Prostate gland (tissue), 2 donors: Measurements from ENCODE around the gene NPAS4. TPM values are rescaled to one million over a fixed set of nuclear protein-coding genes. Genes with fewer than 3 reads are reported as not detected.

Experiments
- DNase-seq: peaks from one replicate; pipeline ENCODE4 v3.0.0-alpha.2; 2019; ENCODE audit warnings: low spot score
- H3K27ac ChIP-seq, 2 donors: fragments of 200-600 bp; sonication (generic); 2 replicates each; pipeline ENCODE4 v1.5.1; 2017 to 2019
- H3K27me3 ChIP-seq: fragments of 200-600 bp; sonication (generic); replicated peaks from 2 replicates; pipeline ENCODE4 v1.5.1; 2019; ENCODE audit not compliant: insufficient read depth
- H3K36me3 ChIP-seq, 2 donors: fragments of 200-600 bp; sonication (generic); 1 replicate in 1 of 2; 2 replicates in 1 of 2; pipeline versions ENCODE4 v1.5.1 to v1.8.1; 2017 to 2019
- H3K4me1 ChIP-seq: fragments of 200-600 bp; sonication (generic); replicated peaks from 2 replicates; pipeline ENCODE4 v1.5.1; 2019
- H3K4me3 ChIP-seq, 2 donors: fragments of 200-600 bp; sonication (generic); 2 replicates each; pipeline ENCODE4 v1.5.1; 2017 to 2019
- H3K9me3 ChIP-seq: fragments of 200-600 bp; sonication (generic); 2 replicates; pipeline ENCODE4 v1.5.1; 2017
- POLR2A ChIP-seq: fragments of 450-650 bp; IDR thresholded peaks from one replicate; pipeline ENCODE4 v1.6.1; 2016; ENCODE audit warnings: antibody characterized with exemption, mild to moderate bottlenecking
- POLR2AphosphoS5 ChIP-seq: sonication (generic); formaldehyde crosslinking; IDR thresholded peaks from one replicate; pipeline ENCODE4 v1.6.1; 2017; ENCODE audit warnings: antibody characterized with exemption
- WGBS: methylation state at CpG from one replicate; pipeline ENCODE4 v1.1.5; 2018; 5-methylcytosine and 5-hydroxymethylcytosine counted together
- intact Hi-C: fragments of 100-400 bp; cut with DNase I; formaldehyde crosslinking; loops from one replicate; pipeline ENCODE4 v1.14.2; 2022
- total RNA-seq, 2 donors: library from RNA; depleted of rRNA; stranded (reverse); fragments of >200 nt; gene quantifications; one replicate each; pipeline ENCODE4 v1.1.0, GENCODE V29; 2016
- TF ChIP-seq, protein P1 (sequence below), 4 experiments: fragments of 200-600 bp in 2 of 4; fragments of 450-650 bp in 2 of 4; sonication (generic) in 2 of 4; IDR thresholded peaks; 1 replicate in 3 of 4; 2 replicates in 1 of 4; pipeline ENCODE4 v1.5.1; 2016 to 2019; ENCODE audit warnings: antibody characterized with exemption in 4 of 4, mild to moderate bottlenecking in 2 of 4, moderate library complexity in 2 of 4

Gene NPAS4
- total RNA-seq, 2 donors from 2014 or later: 0.74 TPM; not detected in 1

GRCh38 chr11:66407651-66408050 lies 13.2 kb upstream of the NPAS4 start:
- WGBS: 64% methylated on average over 5 of the region's 5 CpGs
- TF ChIP-seq POLR2AphosphoS5: no peak
- no peak for TF ChIP-seq POLR2A
- TF ChIP-seq, protein P1, sequence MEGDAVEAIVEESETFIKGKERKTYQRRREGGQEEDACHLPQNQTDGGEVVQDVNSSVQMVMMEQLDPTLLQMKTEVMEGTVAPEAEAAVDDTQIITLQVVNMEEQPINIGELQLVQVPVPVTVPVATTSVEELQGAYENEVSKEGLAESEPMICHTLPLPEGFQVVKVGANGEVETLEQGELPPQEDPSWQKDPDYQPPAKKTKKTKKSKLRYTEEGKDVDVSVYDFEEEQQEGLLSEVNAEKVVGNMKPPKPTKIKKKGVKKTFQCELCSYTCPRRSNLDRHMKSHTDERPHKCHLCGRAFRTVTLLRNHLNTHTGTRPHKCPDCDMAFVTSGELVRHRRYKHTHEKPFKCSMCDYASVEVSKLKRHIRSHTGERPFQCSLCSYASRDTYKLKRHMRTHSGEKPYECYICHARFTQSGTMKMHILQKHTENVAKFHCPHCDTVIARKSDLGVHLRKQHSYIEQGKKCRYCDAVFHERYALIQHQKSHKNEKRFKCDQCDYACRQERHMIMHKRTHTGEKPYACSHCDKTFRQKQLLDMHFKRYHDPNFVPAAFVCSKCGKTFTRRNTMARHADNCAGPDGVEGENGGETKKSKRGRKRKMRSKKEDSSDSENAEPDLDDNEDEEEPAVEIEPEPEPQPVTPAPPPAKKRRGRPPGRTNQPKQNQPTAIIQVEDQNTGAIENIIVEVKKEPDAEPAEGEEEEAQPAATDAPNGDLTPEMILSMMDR (IDR thresholded peaks at IDR 0.05): no peak
- H3K36me3 ChIP-seq: no peaks in the 10 kb centered on the region

DNA sequence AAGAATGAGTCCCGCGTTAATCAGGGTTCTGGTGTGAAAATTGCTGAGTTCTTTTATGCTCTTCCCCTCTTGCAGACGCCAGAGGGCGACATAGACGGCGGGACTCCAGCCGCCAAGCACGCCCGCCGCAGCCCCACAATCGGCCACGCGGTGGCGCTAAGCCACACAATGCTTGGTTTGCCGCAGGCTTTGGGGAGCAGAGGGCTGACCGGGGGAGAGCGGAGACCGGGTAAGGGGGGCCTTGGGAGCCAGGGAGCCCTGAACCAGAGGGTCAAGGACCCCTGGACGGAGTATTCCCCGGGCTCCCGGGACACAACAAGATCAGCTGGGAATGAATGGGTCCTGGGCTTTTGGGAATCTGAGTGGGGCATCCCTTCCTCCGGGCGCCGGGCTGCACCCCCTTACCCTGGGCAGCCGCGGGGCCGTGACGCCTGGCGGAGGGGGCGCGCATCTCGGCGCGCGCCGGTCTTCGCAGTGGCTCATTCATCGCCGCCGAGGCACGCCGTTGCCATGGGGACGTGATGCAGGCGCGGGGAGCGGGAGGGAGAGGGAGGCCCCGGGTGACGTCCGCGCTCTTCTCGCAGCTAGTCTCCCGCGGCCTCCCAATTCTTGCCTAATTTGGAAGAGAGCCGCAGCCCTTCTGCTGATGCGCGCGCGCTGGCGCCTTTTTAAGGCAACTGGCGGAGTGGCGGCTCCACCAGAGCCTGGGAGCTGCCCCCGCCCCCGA lies 12.2 kb upstream of the NPAS4 start:
- peak; percentile 79 for DNase-seq
- H3K4me1 ChIP-seq: no peaks in the 10 kb centered on the region
- 1% methylated on average over 60 of the region's 63 CpGs for WGBS
- peak overlapping the region; percentile 67 to 69 for H3K27ac ChIP-seq
- TF ChIP-seq POLR2AphosphoS5: peak; percentile 70
- no peak for TF ChIP-seq POLR2A
- TF ChIP-seq, protein P1 (IDR thresholded peaks at IDR 0.05): peak; percentile 97 to 100 (median 98)
- intact Hi-C loops: loop anchor here (2.0 kb wide), 2 partner anchors 22 to 30 kb away; partner anchors contain the start of gene MRPL11
- H3K4me3 ChIP-seq: peak overlapping the region in 1 of 2 donors; percentile 24
- H3K36me3 ChIP-seq: no peaks in the 10 kb centered on the region
- H3K27me3 ChIP-seq: peaks cover 4% of the 10 kb centered on the region
- H3K9me3 ChIP-seq: no peaks in the 10 kb centered on the region

More at GRCh38 chr11:66407651-66408050, 13.2 kb upstream of the NPAS4 start:
- Histone ChIP-seq H3K27ac (no peak overlapping the region), H3K4me1 (no peaks in the 10 kb centered on the region), H3K9me3 (no peaks in the 10 kb centered on the region), H3K4me3 (no peak overlapping the region), H3K27me3 (peaks cover 4% of the 10 kb centered on the region)
- no peak for DNase-seq
- intact Hi-C loops: loop anchor here (2.0 kb wide), 2 partner anchors 23 to 31 kb away; partner anchors contain the start of gene MRPL11

- Histone ChIP-seq H3K4me3 (no peak overlapping the region), H3K9me3 (no peaks in the 10 kb centered on the region)
- intact Hi-C loops: loop anchor here (2.0 kb wide), 2 partner anchors 22 to 30 kb away; partner anchors contain the start of gene MRPL11
These were observed 11.6 kb upstream of the NPAS4 start for GRCh38 chr11:66409226-66409625.

DNA sequence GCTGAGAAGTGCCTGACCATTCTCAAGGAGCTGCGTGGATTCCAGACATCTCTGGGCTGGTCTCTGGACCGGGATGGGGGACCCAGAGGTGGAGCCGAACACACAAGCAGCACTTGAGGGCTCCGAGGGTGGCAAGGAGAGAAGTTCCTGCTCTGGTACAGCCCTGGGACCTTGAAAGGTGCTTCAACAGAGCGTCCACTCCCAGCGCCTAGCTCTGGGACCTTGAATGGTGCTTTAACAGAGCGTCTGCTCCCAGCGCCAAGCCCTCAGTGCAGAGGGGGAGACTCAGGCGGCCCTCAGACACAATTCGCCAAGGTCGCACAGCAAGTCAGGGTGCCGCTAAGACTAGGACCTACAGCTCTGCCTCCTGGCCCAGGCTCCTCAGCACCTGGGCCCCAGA lies 10.6 kb upstream of the NPAS4 start:
- TF ChIP-seq, protein P1 (IDR thresholded peaks at IDR 0.05): no peak
- TF ChIP-seq POLR2A (no peak), POLR2AphosphoS5 (no peak)
- Histone ChIP-seq H3K27me3 (peaks cover 4% of the 10 kb centered on the region), H3K4me1 (no peaks in the 10 kb centered on the region), H3K9me3 (no peaks in the 10 kb centered on the region), H3K27ac (no peak overlapping the region), H3K4me3 (no peak overlapping the region), H3K36me3 (no peaks in the 10 kb centered on the region)
- no peak for DNase-seq
- 72% methylated on average over 12 of the region's 12 CpGs for WGBS
- intact Hi-C loops: no loop called here

More at GRCh38 chr11:66409226-66409625, 11.6 kb upstream of the NPAS4 start:
- no peak for TF ChIP-seq POLR2AphosphoS5
- TF ChIP-seq POLR2A: no peak
- TF ChIP-seq, protein P1 (IDR thresholded peaks at IDR 0.05): no peak
- Histone ChIP-seq H3K27ac (peak overlapping the region; percentile 58 to 69), H3K27me3 (peaks cover 4% of the 10 kb centered on the region), H3K4me1 (no peaks in the 10 kb centered on the region), H3K36me3 (no peaks in the 10 kb centered on the region)
- WGBS: 34% methylated on average over 6 of the region's 15 CpGs
- DNase-seq: no peak
